ENCODE measurements around the gene AKAP6. TPM values are rescaled to one million over a fixed set of nuclear protein-coding genes. Genes with fewer than 3 reads are reported as not detected.

Gene AKAP6
- total and polyA plus RNA-seq, 2 of the 8 experiments (the other 6 are each of a cell fraction or from before 2014, with no cell fraction given), result 0.09 to 0.89 TPM

DNA sequence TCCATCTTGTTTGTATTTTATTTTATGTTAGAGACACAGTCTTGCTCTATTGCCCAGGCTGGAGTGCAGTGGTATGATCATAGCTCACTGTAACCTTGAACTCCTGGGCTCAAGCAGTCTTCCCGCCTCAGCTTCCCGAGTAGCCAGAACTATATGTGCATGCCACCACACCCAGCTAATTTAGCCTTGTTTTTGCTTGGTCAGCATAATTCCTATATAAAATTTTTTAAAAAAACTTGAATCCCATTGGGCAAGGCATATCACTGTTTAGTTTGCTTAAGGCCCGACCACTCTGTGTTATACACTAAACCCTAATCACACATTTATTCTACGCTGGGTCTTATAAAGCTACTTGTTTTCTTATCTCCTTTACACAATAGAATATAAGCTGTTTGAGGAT is 266.4 kb downstream of the AKAP6 start:
- Histone ChIP-seq H2BK12ac (ENCODE audit: low read depth, low read length) (no peak overlapping the region), H4K20me1 (replicated peaks in 1 of 2; ENCODE audit: control insufficient read depth in 1 of 2, insufficient read depth in 2 of 2, low read length in 2 of 2) (no peaks in the 10 kb centered on the region), H3K23ac (ENCODE audit: insufficient read length) (no peak overlapping the region), H3K14ac (ENCODE audit: insufficient read length) (no peak overlapping the region), H3K56ac (replicated peaks; ENCODE audit: insufficient read length, low read depth, low read length) (no peak overlapping the region), H3K18ac (ENCODE audit: extremely low read depth, low read length) (no peak overlapping the region), H2BK120ac (replicated peaks; ENCODE audit: low read depth, low read length) (no peak overlapping the region), H4K8ac (ENCODE audit: extremely low read depth, insufficient read depth, low read length) (no peak overlapping the region), H2BK15ac (ENCODE audit: low read length) (no peak overlapping the region), H3K23me2 (ENCODE audit: low read depth, low read length) (no peaks in the 10 kb centered on the region), H3K4me3 (ENCODE audit: extremely low read depth in 1 of 4, insufficient read depth in 2 of 4, low read depth in 3 of 4, low read length in 4 of 4) (no peak overlapping the region), H2AK5ac (ENCODE audit: low read depth, low read length) (no peak overlapping the region), H2AFZ (ENCODE audit: low read length) (no peak overlapping the region), H3K4me2 (ENCODE audit: insufficient read depth in 1 of 2, low read depth in 2 of 2, low read length in 2 of 2) (no peak overlapping the region), H3K27ac (ENCODE audit: low read depth, low read length) (no peak overlapping the region), H3K27me3 (replicated peaks in 1 of 4; ENCODE audit: control insufficient read depth in 3 of 4, extremely low read depth in 1 of 4, insufficient read depth in 3 of 4, low read length in 3 of 4) (no peaks in the 10 kb centered on the region), H2BK5ac (ENCODE audit: low read depth, low read length) (no peak overlapping the region), H4K5ac (ENCODE audit: insufficient read length, low read depth, low read length) (no peak overlapping the region), H3K9me3 (ENCODE audit: insufficient read depth in 2 of 2, low read depth in 1 of 2, low read length in 1 of 2) (no peaks in the 10 kb centered on the region), H3K4me1 (replicated peaks in 1 of 4; ENCODE audit: control insufficient read depth in 3 of 4, insufficient read depth in 4 of 4, low read length in 3 of 4) (no peaks in the 10 kb centered on the region), H3K9ac (replicated peaks in 1 of 4; ENCODE audit: extremely low read depth in 1 of 4, low read depth in 3 of 4, low read length in 3 of 4) (no peak overlapping the region), H4K91ac (replicated peaks; ENCODE audit: insufficient read length, low read length) (no peak overlapping the region), H3K79me1 (ENCODE audit: low read depth, low read length) (no peaks in the 10 kb centered on the region), H3K79me2 (ENCODE audit: control insufficient read depth in 1 of 2, insufficient read depth in 2 of 2, low read length in 2 of 2) (no peaks in the 10 kb centered on the region), H2BK20ac (ENCODE audit: low read length) (no peak overlapping the region), H3K4ac (replicated peaks; ENCODE audit: insufficient read length, low read depth, low read length) (no peak overlapping the region), H3K36me3 (ENCODE audit: control insufficient read depth in 2 of 4, insufficient read depth in 4 of 4, low read length in 3 of 4) (no peaks in the 10 kb centered on the region)
- FAIRE-seq, result no peak
- ChIA-PET POLR2A (ENCODE audit: partially characterized antibody) (no interaction called here), CTCF (ENCODE audit: partially characterized antibody) (interaction anchor here (0.6 to 1.2 kb wide), 4 partner anchors 10 to 1728 kb away, joined by 3 read pairs; no protein-coding TSS in a partner anchor)
- no peak for DNase-seq (ENCODE audit: low read depth in 1 of 2, low spot score in 2 of 2)
- WGBS, 2 experiments (ENCODE audit: extremely low coverage in 1 of 2, insufficient coverage in 1 of 2, insufficient read length in 1 of 2, insufficient replicate concordance in 2 of 2, low coverage in 1 of 2, low lambda C conversion rate in 2 of 2, missing lambda C conversion rate in 1 of 2), result 96% methylated on average over 4 of the region's 4 CpGs; no CpG with 5 or more reads in 1 of the 2 experiments
- TF ChIP-seq MAFK (IDR thresholded peaks at IDR 0.05; ENCODE audit: low read depth, low read length) (peak; percentile 90), CHD2 (IDR thresholded peaks at IDR 0.05; ENCODE audit: low read length) (no peak)
